Fibroblast of skin of left quadriceps (primary cell): ENCODE data around the gene ZNF385C.

Experiments used
- DNase-seq, 2 experiments: peaks; one replicate each; pipeline ENCODE4 v3.0.0-alpha.2; 2013; ENCODE audit warnings: low read depth in 2 of 2

ZNF385C gene

GRCh38 chr17:42078396-42079043 is 19.8 kb downstream of the ZNF385C start:
- DNase-seq, result no peak

DNA sequence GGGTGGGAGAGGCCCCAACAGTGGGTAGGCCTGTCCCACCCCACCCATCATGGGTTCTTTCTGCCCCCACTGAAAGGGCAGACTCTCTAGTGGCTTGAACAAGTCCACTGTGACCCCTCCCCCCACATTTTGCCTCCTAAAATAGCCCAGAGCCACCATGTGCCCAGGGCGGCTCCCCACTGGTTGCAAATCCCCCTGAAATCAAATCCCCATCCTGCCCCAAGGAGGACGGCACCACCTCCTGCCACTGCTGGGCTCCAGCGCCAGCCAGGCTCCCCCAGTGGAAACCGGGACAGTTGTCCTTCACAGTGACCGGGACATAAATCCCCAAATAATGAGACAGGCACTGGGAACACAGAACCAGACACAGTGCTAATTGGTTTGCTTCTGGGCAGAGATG is 20.5 kb downstream of the ZNF385C start:
- DNase-seq, result no peak

- no peak for DNase-seq
Observed at GRCh38 chr17:42076797-42077559, 21.3 kb downstream of the ZNF385C start.

- DNase-seq, result no peak
Observed at GRCh38 chr17:42075789-42076188, 22.5 kb downstream of the ZNF385C start.

DNA sequence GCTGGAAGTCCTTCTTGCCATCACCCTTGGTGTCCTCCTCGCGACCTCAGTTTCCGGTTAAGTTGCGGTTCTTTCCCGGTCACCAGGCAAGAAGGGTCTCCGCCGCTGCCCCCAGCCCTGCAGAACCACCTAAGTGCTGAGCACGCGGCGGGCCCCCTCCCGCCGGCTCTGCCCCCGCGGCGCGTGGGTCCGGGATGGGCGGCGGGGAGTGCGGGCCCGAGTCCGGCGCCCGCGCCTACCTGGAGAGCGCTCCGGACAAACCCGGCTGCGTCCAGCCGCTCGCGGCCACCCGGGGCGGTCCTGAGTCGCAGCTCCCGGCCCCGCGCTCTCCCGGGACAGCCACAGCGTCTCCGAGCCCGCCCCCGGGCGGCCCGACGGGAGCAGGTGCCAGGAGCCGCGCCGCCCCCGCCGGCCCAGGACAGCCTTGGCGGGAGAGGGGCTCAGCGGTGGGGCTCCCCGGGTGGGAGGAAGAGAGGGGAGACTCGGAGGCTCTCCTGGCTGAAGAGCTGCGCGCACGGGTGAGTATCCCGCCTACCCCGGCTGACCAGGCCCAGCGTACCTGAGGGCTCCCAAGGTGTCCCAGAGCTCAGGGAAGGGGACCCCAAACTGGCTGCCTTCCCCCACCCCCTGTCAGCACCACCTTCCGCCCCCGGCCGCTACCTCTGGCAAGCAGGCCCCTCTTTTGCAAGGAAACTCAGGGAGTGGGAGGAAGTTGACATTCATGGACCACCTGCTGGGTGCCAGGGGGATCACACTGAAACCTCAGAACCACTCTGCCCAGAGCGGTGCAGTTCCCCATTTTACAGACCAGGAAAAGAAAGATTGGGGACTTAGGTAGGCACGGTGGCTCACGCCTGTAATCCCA is 25.7 kb downstream of the ZNF385C start:
- no peak for DNase-seq

DNA sequence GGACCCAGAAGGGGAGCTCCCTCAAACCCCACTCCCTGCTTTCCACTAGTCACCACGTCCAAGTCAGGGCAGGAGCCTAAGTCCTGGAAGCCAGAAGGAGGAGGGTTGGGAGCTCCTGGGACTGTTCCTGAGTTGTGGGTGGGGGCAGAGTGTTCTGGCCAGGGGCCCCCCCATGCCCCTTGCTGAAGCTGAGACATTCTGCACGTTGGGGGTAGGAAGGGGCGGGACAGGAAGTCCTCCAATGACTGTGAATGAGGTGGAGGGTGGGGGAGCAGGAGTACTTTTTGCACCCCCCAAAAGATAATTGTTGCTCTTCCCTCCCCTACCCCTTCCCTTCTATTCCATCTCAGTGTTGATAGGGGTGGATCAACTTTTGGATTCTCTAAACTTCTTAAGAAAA is 26.5 kb downstream of the ZNF385C start:
- DNase-seq, result no peak

DNA sequence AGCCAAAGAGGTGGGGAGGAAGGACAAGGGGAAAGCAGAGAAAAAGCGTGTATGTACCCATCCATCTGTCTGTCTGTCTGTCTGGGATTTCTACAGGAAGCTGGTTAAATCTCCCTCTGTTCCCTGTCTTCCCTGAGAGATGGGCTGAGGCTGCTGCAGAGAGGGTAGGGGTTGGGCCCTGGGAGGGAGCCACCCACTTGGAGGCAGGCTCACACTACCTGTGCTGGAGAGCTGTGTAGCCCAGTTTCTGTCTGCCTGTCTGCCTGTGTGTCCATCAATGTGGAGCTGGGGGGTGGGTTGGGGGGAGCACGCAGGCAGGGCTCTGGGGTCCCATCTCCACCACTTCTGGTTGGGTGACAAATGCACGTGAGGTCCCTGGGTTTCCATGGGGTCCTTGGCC is 29.3 kb downstream of the ZNF385C start:
- DNase-seq, result no peak

- DNase-seq, result no peak
Observed at GRCh38 chr17:42067371-42068091, 30.7 kb downstream of the ZNF385C start.

GRCh38 chr17:42065201-42065600 is 33.1 kb downstream of the ZNF385C start:
- DNase-seq, result no peak

DNA sequence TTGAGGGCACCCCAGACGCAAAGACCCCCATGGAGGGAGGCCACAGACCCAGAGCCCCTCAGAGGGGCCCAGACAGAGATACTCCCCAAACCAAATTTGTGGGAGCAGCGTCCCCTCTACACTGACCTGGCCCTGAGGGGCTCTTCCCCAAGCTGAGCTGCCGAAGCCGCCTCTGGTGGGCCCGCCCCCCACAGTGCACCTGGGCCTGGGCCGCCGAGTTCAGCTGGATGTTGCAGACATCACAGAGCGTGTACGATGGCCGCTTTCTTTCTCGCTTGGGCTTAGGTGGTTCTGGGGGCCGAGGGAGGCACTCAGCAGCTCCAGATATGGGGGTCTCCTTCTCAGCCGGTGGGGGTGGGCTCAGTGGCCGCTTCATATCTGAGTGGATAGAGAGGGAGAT is 35.6 kb downstream of the ZNF385C start:
- no peak for DNase-seq

DNA sequence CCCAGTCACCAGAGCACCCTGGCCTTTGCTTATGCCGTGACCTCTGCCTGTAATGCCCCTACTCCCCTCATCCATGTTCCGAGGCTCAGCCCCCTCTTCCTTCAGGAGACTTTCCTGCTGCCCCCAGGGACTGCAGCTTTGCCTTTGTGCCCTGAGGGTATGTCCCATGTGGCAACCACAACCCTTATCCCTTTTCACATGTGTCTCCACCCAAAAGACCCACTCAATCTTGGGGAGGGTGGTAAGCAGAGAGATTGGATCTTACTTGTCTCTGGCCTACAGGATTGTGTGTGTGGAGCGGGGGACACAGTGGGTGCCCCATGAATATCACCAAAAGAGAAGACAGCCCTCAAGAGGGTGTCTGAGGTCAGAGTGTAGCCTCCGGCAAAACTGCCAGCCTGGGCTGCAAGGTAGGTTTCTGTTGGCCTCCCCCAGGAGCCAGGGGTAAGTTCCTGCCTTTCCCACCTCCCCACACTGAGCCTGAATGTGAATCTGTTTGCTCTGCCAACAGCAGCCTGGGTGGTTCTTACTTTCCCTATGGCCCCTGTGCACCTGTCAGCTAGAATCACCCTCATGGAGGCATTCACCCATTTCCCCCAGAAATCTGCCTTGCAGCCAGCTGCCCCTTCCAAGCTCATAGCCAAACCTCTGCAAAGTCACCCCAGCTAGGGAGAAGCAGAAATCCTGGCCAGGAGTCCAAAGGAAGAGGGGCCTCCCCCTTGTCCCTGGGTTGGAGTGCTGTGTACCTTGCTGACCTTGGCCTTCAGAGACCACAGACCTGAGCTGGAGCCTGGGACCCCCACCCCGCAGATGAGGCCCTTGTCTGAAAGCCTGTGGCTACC is 36.4 kb downstream of the ZNF385C start:
- no peak for DNase-seq

- no peak for DNase-seq
Observed at GRCh38 chr17:42060231-42060630, 38.0 kb downstream of the ZNF385C start.

DNA sequence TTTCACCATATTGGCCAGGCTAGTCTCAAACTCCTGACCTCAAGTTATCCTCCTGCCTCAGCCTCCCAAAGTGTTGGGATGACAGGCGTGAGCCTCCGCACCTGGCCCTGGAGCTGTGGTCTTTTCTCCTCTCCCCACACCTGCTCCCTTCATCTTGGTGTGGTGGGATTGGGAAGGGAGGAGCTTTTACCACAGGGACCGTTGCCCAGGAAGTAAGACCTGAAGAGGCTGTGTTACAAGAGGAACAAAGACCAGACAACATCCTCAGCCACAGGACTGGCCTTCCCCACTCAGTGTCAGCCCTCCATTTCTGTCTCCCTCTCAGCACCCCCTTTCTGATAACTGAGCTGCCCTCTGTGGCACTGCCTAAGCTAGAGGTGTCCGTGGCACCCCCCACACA is 38.5 kb downstream of the ZNF385C start:
- DNase-seq, result no peak

DNA sequence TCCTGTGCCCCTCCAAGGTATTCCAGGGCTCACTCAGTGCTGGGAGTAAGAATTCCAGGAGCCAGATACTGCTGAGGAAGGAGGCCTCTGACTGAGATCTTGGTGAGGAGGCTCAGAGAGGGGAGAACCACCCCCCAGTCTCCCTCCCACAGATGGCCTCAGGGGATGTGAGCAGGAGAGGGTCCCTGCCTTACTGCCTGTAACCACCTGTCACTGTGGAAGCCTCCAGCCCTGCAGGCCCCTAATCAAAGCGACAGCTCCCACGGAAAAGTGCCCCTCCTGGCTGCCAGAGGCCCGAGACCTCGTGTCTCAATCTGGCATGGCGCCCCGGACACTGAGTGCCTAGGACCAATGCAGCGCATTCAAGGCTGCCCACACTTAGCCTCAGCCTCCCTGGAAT is 40.2 kb downstream of the ZNF385C start:
- no peak for DNase-seq

GRCh38 chr17:42056635-42057034 is 41.6 kb downstream of the ZNF385C start:
- DNase-seq, result no peak

GRCh38 chr17:42055496-42055895 is 42.8 kb downstream of the ZNF385C start:
- DNase-seq, result no peak

DNA sequence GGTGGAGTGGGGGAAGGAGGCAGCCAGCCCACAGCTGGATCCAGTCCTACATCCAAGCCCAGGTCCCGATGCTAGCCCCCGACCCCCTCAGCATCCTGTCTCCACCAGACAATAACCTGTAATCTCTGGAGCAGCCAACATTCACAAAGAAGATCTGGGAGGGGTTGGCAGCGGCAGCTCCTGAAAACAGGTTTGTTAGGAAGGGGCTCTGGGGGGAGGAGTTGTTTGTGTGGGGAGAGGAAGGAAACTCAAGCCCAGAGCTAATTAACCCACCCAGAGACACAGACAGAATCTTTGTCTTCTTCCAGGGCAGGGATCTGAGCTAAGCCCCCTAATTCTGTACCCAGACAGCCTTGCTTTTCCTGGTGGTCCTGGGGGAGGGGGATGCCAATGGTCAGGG is 43.2 kb downstream of the ZNF385C start:
- DNase-seq, result no peak

GRCh38 chr17:42053731-42054500 is 44.4 kb downstream of the ZNF385C start:
- no peak for DNase-seq

DNA sequence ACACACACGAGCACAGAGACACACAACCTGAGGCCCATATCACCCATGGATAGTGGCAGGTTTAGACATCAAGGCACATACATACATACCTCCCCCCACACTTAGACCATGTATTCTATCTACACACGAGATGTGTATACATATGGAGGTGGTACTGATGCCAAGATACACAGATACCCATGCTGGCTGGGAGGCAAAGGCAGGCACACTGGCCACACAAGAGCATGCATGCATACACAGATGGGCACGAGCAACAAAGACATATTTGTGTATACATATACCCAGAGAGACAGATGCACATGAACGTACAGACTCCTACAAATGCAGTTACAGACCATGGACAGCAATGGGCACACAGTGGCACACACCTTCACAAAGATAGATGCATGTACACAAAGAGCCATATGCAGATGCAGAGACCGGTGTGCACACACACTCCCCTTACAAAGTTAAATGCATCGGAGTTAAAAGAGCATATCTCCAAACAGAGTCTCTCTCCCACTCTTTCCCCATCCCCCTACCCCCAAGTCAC is 45.9 kb downstream of the ZNF385C start:
- no peak for DNase-seq

- DNase-seq, result no peak
Observed at GRCh38 chr17:42051645-42052044, 46.6 kb downstream of the ZNF385C start.
